ENCODE data around the gene UBL3. TPM values are rescaled to one million over a fixed set of nuclear protein-coding genes. Genes with fewer than 3 reads are reported as not detected.

UBL3 gene
- total RNA-seq, 1 experiment from 2014 or later, result 18.7 TPM

GRCh38 chr13:29786698-29787097 lies 63.7 kb downstream of the UBL3 start:
- in situ Hi-C loops (cut with HindIII; ENCODE audit: low pct_unique_long_range_greater_than_20kb, low sequenced_read_pairs), result no loop called here
- no peak for DNase-seq (ENCODE audit: low read depth)

- DNase-seq (ENCODE audit: low read depth), result no peak
- in situ Hi-C loops (cut with HindIII; ENCODE audit: low pct_unique_long_range_greater_than_20kb, low sequenced_read_pairs), result no loop called here
Observed at GRCh38 chr13:29785978-29786377, 64.4 kb downstream of the UBL3 start.

DNA sequence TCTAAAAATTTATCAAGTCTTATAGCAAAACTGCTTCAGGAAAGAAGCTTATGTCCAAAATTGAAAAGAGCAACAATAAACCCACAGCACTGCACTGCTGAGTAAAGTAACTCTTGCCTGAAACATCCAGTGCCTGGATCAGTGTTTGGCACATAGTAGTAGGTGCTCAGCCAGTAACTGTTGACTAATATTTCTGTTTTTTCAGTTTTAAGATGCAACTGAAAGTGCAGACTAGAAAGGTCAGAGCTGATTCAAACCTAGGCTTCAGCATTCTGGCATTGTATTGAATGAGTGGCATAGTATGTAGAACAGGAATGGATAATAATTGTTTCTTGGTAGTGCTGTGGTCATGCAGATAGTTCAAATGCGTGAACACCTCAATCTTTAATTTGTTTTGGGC lies 67.6 kb downstream of the UBL3 start:
- in situ Hi-C loops (cut with HindIII; ENCODE audit: low pct_unique_long_range_greater_than_20kb, low sequenced_read_pairs), result no loop called here
- DNase-seq (ENCODE audit: low read depth), result no peak

GRCh38 chr13:29774830-29775229 lies 75.6 kb downstream of the UBL3 start:
- in situ Hi-C loops (cut with HindIII; ENCODE audit: low pct_unique_long_range_greater_than_20kb, low sequenced_read_pairs), result no loop called here
- DNase-seq (ENCODE audit: low read depth), result no peak

DNA sequence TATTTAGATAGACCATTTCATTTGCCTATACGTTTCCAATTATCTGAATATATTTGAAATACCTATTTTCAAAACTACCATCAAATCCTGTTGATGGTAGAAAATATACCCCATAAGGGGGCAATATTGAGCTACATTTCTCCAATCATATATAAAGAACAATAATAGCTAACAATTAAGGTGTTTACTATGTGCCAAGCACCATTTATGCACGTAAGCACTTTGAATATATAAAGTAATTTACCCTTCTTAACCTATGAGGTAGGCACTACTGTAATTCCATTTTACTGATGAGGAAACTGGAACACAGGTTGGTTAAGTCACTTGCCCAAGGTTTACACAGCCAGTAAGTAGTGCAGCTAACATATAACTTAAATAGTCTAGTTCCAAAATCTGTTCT lies 79.2 kb downstream of the UBL3 start:
- in situ Hi-C loops (cut with HindIII; ENCODE audit: low pct_unique_long_range_greater_than_20kb, low sequenced_read_pairs), result no loop called here
- DNase-seq (ENCODE audit: low read depth), result peak; percentile 12

GRCh38 chr13:29767006-29767405 lies 83.4 kb downstream of the UBL3 start:
- no peak for DNase-seq (ENCODE audit: low read depth)
- in situ Hi-C loops (cut with HindIII; ENCODE audit: low pct_unique_long_range_greater_than_20kb, low sequenced_read_pairs), result loop anchor here (10.0 kb wide), 1 partner anchor 158 kb away; no protein-coding TSS in a partner anchor

GRCh38 chr13:29763436-29764180 lies 86.8 kb downstream of the UBL3 start:
- DNase-seq (ENCODE audit: low read depth), result no peak
- in situ Hi-C loops (cut with HindIII; ENCODE audit: low pct_unique_long_range_greater_than_20kb, low sequenced_read_pairs), result loop anchor here (10.0 kb wide), 1 partner anchor 161 kb away; no protein-coding TSS in a partner anchor

DNA sequence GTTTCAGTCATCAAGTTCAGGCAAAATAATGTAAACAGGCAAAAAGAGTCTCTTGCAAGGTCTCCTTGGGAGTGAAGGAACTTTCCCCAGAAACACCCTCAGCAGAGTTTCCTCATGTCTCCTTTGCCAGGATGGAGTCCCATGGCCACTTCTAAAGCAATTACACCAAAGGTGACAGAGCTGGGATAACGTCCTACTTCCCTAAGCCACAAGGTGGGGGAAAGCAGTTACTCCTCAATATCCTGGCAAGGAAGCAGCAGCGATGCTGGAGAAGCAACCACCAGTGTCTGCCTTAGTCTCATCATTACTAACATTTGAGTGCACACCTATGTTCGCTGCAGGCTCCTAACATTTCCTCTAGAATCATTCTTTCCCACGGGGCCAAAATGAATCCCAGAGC lies 88.6 kb downstream of the UBL3 start:
- in situ Hi-C loops (cut with HindIII; ENCODE audit: low pct_unique_long_range_greater_than_20kb, low sequenced_read_pairs), result loop anchor here (10.0 kb wide), 1 partner anchor 163 kb away; no protein-coding TSS in a partner anchor
- DNase-seq (ENCODE audit: low read depth), result no peak

DNA sequence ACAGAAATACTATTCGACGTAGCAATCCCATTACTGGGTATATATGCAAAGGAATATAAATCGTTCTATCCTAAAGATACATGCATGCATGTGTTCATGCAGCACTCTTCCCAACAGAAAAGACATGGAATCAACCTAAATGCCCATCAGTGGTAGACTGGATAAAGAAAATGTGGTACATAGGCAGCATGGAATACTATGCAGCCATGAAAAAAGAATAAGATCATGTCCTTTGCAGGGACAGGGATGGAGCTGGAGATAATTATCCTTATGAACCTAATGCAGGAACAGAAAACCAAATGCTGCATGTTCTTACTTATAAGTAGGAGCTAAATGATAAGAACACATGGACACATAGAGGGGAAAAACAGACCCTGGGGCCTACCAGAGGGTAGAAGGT lies 89.3 kb downstream of the UBL3 start:
- in situ Hi-C loops (cut with HindIII; ENCODE audit: low pct_unique_long_range_greater_than_20kb, low sequenced_read_pairs), result loop anchor here (10.0 kb wide), 1 partner anchor 164 kb away; no protein-coding TSS in a partner anchor

GRCh38 chr13:29760544-29760943 lies 89.9 kb downstream of the UBL3 start:
- in situ Hi-C loops (cut with HindIII; ENCODE audit: low pct_unique_long_range_greater_than_20kb, low sequenced_read_pairs), result loop anchor here (10.0 kb wide), 1 partner anchor 164 kb away; no protein-coding TSS in a partner anchor
- no peak for DNase-seq (ENCODE audit: low read depth)

More for the DNA sequence above, 89.3 kb downstream of the UBL3 start:
- DNase-seq (ENCODE audit: low read depth), result no peak

DNA sequence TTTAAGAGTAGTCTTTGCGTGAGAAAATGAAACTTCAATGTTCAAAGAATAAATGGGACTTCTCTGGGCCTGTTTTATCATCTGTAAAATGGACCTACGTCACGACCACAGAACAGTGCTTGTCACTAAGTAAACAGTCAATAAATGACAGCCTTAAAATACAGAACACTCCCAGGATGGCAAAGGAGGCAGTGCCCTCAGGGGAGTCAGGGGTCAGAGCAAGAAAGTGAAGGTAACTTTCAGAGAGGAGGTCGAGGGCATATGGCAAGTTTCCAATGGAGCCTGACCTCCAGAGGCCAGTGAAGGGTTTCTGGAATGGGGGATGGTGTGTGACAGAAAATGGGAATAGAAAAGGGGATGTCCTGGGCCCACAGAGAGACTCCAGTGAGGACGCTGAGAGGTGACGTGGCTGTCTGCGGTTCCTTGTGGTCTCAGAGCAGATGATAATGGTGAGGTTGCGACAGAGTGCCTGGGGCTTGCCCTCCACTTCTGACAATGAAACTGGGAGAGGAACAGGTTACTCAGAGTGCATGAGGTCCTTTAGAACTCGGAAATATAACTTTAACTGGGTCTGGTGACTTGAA lies 91.8 kb downstream of the UBL3 start:
- in situ Hi-C loops (cut with HindIII; ENCODE audit: low pct_unique_long_range_greater_than_20kb, low sequenced_read_pairs), result no loop called here
- DNase-seq (ENCODE audit: low read depth), result no peak

DNA sequence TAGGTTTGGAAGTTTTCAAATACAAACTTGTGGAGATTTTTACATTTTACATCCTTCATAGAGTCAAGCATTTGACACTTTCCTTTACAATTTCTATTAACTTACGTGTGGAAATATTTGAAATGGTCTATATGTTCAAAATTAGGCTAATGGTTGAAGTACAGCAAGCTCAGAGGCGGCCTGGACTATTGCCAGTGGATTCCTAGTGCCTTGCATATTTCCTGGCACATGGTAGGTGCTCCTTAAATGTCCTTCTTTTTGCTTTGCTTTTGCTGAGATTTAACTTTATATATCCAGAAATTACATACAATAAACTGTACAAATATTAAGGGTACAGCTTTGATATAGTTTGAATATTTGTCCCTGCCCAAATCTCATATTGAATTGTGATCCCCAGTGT lies 93.9 kb downstream of the UBL3 start:
- no peak for DNase-seq (ENCODE audit: low read depth)
- in situ Hi-C loops (cut with HindIII; ENCODE audit: low pct_unique_long_range_greater_than_20kb, low sequenced_read_pairs), result no loop called here

- in situ Hi-C loops (cut with HindIII; ENCODE audit: low pct_unique_long_range_greater_than_20kb, low sequenced_read_pairs), result no loop called here
- DNase-seq (ENCODE audit: low read depth), result peak; percentile 57
Observed at GRCh38 chr13:29754473-29754806, 96.0 kb downstream of the UBL3 start.

DNA sequence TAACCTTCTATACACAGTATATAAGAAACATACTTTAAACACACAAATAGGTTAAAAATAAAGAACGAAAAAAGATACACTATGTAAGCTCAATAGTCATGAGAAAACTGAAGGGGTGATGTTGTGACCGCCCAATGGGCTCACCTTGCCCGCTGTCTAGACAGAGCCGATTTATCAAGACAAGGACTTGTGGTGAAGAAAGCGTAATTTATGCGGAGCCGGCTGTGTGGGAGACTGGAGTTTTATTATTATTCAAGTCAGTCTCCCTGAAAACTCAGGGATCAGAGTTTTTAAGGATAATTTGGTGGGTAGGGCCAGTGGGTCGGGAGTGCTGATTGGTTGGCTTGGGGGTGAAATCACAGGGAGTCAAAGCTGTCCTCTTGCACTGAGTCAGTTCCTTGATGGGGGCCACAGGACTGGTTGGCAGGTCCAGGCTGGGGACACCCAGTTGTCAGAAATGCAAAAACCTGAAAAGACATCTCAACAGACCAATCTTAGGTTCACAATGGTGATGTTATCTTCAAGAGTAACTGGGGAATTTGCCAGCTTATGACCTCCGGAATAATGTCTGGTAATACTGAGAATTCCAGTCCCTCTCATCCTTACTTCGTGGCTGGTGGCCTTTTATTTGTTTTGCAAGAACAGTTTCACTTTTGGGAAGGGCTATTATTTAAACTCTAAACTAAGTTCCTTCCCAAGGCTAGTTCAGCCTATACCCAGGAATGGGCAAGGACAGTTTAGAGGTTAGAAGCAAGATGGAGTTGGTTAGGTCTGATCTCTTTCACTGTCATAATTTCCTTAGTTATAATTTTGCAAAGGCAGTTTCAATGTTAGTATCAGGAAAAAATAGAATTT lies 96.6 kb downstream of the UBL3 start:
- in situ Hi-C loops (cut with HindIII; ENCODE audit: low pct_unique_long_range_greater_than_20kb, low sequenced_read_pairs), result no loop called here
- DNase-seq (ENCODE audit: low read depth), result no peak

- in situ Hi-C loops (cut with HindIII; ENCODE audit: low pct_unique_long_range_greater_than_20kb, low sequenced_read_pairs), result no loop called here
- DNase-seq (ENCODE audit: low read depth), result no peak
Observed at GRCh38 chr13:29752175-29752574, 98.2 kb downstream of the UBL3 start.

DNA sequence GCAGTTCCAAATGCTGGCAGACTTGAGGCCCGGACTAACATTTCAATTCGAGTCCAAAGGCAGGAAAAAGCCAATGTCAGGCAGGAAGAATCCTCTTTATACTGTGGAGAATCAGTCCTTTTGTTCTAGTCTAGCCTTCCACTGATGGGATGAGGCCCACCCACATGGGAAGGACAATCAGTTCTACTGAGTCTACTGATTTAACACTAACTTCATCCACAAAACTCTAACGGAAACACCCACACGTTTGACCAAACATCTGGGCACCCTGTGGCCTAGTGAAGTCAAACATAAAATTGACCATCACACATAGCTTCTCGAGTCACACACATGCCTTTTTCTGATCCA lies 100.3 kb downstream of the UBL3 start:
- DNase-seq (ENCODE audit: low read depth), result no peak
- in situ Hi-C loops (cut with HindIII; ENCODE audit: low pct_unique_long_range_greater_than_20kb, low sequenced_read_pairs), result no loop called here

DNA sequence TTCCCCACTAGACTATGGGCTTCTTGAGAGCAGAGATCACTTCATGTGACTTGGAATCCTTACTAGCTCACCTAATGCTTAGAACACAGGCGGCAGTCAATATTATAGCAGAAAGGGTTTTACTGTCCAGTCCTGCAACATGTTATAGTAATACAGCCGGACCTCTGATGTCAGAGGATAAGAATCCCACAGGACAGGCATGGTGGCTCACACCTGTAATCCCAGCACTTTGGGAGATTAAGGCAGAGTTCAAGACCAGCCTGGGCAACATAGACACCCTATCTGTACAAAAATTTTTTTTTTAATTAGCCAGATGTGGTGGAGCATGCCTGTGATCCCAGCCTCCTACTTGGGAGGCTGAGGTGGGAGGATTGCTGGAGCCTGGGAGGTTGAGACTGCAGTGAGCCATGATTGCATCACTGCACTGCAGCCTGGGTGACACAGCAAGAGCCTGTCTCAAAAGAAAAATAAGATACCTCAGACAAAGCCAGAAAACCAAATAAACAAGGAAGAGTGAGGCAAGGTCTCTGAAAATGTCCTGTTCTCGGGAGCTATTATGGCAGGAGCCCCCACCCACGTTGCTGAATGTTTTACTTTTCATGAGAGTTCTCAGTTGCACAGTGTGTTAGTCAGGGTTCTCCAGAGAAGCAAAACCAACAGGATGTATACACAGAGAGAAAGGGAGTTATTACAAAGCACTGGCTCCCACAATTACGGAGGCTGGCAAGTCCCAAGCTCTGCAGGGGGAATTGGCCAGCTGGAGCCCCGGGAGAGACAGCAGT lies 100.8 kb downstream of the UBL3 start:
- in situ Hi-C loops (cut with HindIII; ENCODE audit: low pct_unique_long_range_greater_than_20kb, low sequenced_read_pairs), result no loop called here

GRCh38 chr13:29748097-29748496 lies 102.3 kb downstream of the UBL3 start:
- in situ Hi-C loops (cut with HindIII; ENCODE audit: low pct_unique_long_range_greater_than_20kb, low sequenced_read_pairs), result no loop called here
- no peak for DNase-seq (ENCODE audit: low read depth)

More for the DNA sequence above, 100.8 kb downstream of the UBL3 start:
- peak; percentile 22 for DNase-seq (ENCODE audit: low read depth)
